ENCODE data around the gene SYNPO2.
"Not testable (repeated sequence)": the region's sequence is repeated elsewhere in the genome, so short reads cannot be mapped to it uniquely, and the experiment has no call there.

Gene SYNPO2

DNA sequence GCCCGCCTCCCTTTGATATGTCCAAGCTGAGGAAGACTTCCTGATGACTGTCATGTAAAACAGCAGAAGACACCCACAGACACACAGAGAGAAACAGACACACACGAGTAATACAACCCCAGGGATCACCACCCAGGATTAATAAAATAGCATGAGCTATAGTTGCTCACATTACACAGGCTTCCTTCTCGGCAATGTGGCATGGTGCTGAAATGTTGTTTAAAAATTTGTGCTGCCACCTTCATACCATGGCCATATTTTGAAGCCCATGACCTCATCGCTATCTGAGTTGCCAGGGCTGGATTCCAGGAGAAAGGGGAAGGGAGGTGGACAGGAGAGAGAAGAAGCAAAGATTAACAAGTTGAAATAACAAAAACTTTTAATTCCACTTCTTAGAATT, 111.7 kb downstream of the SYNPO2 start:
- no peak overlapping the region for H3K4me3 Mint-ChIP-seq
- H3K9me3 Mint-ChIP-seq, result no peaks in the 10 kb centered on the region
- no peaks in the 10 kb centered on the region for H3K36me3 Mint-ChIP-seq
- DNase-seq, result no peak
- H3K27ac Mint-ChIP-seq, result no peak overlapping the region
- CTCF ChIA-PET, result no interaction called here
- H3K4me1 Mint-ChIP-seq, result no peaks in the 10 kb centered on the region
- H3K27me3 Mint-ChIP-seq, result peaks cover 11% of the 10 kb centered on the region

- CTCF ChIA-PET, result no interaction called here
Measured at GRCh38 chr4:119002476-119002875, 113.8 kb downstream of the SYNPO2 start.

GRCh38 chr4:119003001-119003400, 114.3 kb downstream of the SYNPO2 start:
- peaks cover 11% of the 10 kb centered on the region for H3K27me3 Mint-ChIP-seq
- H3K4me3 Mint-ChIP-seq, CTCF ChIA-PET, H3K4me1 Mint-ChIP-seq, DNase-seq, H3K36me3 Mint-ChIP-seq, H3K9me3 Mint-ChIP-seq, H3K27ac Mint-ChIP-seq: not testable (repeated sequence)

More at GRCh38 chr4:119002476-119002875, 113.8 kb downstream of the SYNPO2 start:
- peaks cover 11% of the 10 kb centered on the region for H3K27me3 Mint-ChIP-seq
- no peaks in the 10 kb centered on the region for H3K4me1 Mint-ChIP-seq
- H3K9me3 Mint-ChIP-seq, result no peaks in the 10 kb centered on the region
- no peak overlapping the region for H3K4me3 Mint-ChIP-seq
- no peak for DNase-seq
- no peak overlapping the region for H3K27ac Mint-ChIP-seq
- no peaks in the 10 kb centered on the region for H3K36me3 Mint-ChIP-seq

- Mint-ChIP-seq H3K4me3 (no peak overlapping the region), H3K27ac (no peak overlapping the region), H3K9me3 (no peaks in the 10 kb centered on the region), H3K36me3 (no peaks in the 10 kb centered on the region), H3K27me3 (peaks cover 9% of the 10 kb centered on the region), H3K4me1 (no peaks in the 10 kb centered on the region)
- DNase-seq, result no peak
- CTCF ChIA-PET, result no interaction called here
Measured at GRCh38 chr4:119005928-119006460, 117.3 kb downstream of the SYNPO2 start.

DNA sequence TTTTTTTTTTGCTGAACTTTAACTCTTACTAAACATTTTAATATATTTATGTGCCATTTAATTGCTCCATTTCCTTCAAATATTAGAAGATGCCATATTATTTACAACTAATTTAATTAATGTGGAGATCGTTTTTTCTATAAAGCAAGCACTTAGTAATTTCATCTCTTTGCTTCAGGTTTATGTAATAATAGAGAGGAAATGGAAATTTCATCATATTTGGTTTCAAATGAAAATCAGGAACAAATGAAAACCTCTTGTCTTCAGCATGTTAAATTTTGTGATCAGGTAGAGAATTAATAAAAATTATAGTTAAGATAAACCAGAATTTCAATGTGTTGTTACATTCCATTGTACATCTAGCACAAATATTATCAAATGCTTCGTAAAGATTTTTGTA, 120.1 kb downstream of the SYNPO2 start:
- no peak for DNase-seq
- no peaks in the 10 kb centered on the region for H3K9me3 Mint-ChIP-seq
- H3K36me3 Mint-ChIP-seq, result no peaks in the 10 kb centered on the region
- no peak overlapping the region for H3K27ac Mint-ChIP-seq
- H3K27me3 Mint-ChIP-seq, result peaks cover 10% of the 10 kb centered on the region
- CTCF ChIA-PET, result no interaction called here
- H3K4me1 Mint-ChIP-seq, result no peaks in the 10 kb centered on the region
- no peak overlapping the region for H3K4me3 Mint-ChIP-seq

- H3K4me3 Mint-ChIP-seq, CTCF ChIA-PET, H3K36me3 Mint-ChIP-seq, DNase-seq, H3K27ac Mint-ChIP-seq, H3K4me1 Mint-ChIP-seq, H3K9me3 Mint-ChIP-seq: not testable (repeated sequence)
- H3K27me3 Mint-ChIP-seq, result peaks cover 10% of the 10 kb centered on the region
Measured at GRCh38 chr4:119010221-119010620, 121.6 kb downstream of the SYNPO2 start.

GRCh38 chr4:119010909-119011606, 122.4 kb downstream of the SYNPO2 start:
- DNase-seq, result no peak
- CTCF ChIA-PET, result no interaction called here

DNA sequence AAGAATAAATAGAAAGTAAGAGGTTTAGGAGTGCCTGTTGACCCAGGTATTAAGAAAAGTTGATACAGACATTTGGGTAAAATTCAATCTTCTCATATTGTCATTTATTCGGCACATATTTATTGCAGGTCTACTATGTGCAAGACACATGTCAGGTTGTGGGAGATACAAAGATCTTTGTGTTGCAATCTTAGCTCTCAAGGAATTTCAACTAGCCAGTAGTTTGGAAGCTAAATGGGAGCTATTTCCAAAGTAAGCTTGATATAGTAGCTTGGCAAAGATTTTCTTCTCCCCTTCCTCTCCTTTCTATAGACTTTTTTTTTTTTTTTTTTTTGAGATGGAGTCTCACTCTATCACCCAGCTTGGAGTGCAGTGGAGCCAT, 122.9 kb downstream of the SYNPO2 start:
- H3K27me3 Mint-ChIP-seq, result peaks cover 10% of the 10 kb centered on the region
- no peaks in the 10 kb centered on the region for H3K9me3 Mint-ChIP-seq
- H3K4me1 Mint-ChIP-seq, result no peaks in the 10 kb centered on the region
- no peak overlapping the region for H3K27ac Mint-ChIP-seq
- no peaks in the 10 kb centered on the region for H3K36me3 Mint-ChIP-seq
- no peak overlapping the region for H3K4me3 Mint-ChIP-seq
- no peak for DNase-seq
- CTCF ChIA-PET, result no interaction called here

More at GRCh38 chr4:119010909-119011606, 122.4 kb downstream of the SYNPO2 start:
- no peaks in the 10 kb centered on the region for H3K9me3 Mint-ChIP-seq
- no peaks in the 10 kb centered on the region for H3K4me1 Mint-ChIP-seq
- H3K4me3 Mint-ChIP-seq, result no peak overlapping the region
- no peak overlapping the region for H3K27ac Mint-ChIP-seq
- no peaks in the 10 kb centered on the region for H3K36me3 Mint-ChIP-seq
- H3K27me3 Mint-ChIP-seq, result peaks cover 10% of the 10 kb centered on the region

GRCh38 chr4:119014658-119015057, 126.0 kb downstream of the SYNPO2 start:
- Mint-ChIP-seq H3K4me3 (no peak overlapping the region), H3K27ac (no peak overlapping the region), H3K27me3 (peaks cover 23% of the 10 kb centered on the region), H3K36me3 (no peaks in the 10 kb centered on the region), H3K4me1 (no peaks in the 10 kb centered on the region), H3K9me3 (no peaks in the 10 kb centered on the region)
- CTCF ChIA-PET, result no interaction called here
- DNase-seq, result no peak

DNA sequence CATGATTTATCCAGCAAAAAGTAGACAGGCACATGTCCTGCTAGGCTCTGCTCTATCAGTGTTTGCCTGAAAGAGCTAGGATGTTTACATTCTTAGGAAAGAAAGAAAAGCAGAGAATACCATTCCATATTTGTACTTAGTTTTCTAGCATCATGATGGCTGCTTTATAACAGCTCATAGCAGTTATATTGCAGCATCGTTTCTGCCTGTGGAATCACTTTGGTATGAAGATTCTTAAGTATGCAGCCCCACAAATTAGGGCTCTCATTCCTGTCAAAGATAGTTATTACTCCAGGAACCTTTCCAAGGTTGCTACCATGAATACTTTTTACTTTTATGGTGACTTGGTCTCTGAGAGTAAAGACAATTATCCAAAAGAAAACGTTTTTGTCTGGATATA, 128.0 kb downstream of the SYNPO2 start:
- DNase-seq, result no peak
- Mint-ChIP-seq H3K4me3 (no peak overlapping the region), H3K9me3 (no peaks in the 10 kb centered on the region), H3K27me3 (peaks cover 17% of the 10 kb centered on the region), H3K4me1 (no peaks in the 10 kb centered on the region), H3K36me3 (no peaks in the 10 kb centered on the region), H3K27ac (no peak overlapping the region)
- CTCF ChIA-PET, result no interaction called here

- H3K4me1 Mint-ChIP-seq, result no peaks in the 10 kb centered on the region
- H3K27ac Mint-ChIP-seq, result no peak overlapping the region
- DNase-seq, result no peak
- H3K36me3 Mint-ChIP-seq, result no peaks in the 10 kb centered on the region
- CTCF ChIA-PET, result no interaction called here
- H3K27me3 Mint-ChIP-seq, result peaks cover 13% of the 10 kb centered on the region
- no peak overlapping the region for H3K4me3 Mint-ChIP-seq
- no peaks in the 10 kb centered on the region for H3K9me3 Mint-ChIP-seq
Measured at GRCh38 chr4:119017636-119018035, 129.0 kb downstream of the SYNPO2 start.

DNA sequence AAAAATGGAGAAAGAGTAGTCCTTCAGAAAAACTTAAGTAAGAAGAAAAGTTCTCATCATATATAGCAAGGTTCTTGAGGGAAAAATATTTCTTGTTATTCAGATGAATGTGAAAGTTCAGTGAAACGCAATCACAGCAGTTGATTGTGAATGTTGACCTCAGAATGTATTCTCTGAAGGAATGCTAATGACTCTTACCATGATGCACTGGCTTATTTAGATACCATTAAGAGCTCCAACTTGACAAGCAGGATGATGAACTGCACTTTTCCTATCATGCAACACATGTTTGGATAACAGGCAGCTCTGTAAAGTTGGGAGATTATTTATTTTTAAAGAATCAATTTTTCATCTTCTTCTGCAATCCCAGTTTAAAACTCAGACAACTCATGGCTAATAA, 131.5 kb downstream of the SYNPO2 start:
- DNase-seq, result no peak
- CTCF ChIA-PET, result no interaction called here

GRCh38 chr4:119022520-119022919, 133.9 kb downstream of the SYNPO2 start:
- H3K27me3 Mint-ChIP-seq, result peaks cover 13% of the 10 kb centered on the region
- H3K36me3 Mint-ChIP-seq, H3K9me3 Mint-ChIP-seq, CTCF ChIA-PET, H3K4me1 Mint-ChIP-seq, DNase-seq, H3K27ac Mint-ChIP-seq, H3K4me3 Mint-ChIP-seq: not testable (repeated sequence)

More for the DNA sequence above, 131.5 kb downstream of the SYNPO2 start:
- peaks cover 13% of the 10 kb centered on the region for H3K27me3 Mint-ChIP-seq
- no peak overlapping the region for H3K4me3 Mint-ChIP-seq
- no peaks in the 10 kb centered on the region for H3K9me3 Mint-ChIP-seq
- H3K4me1 Mint-ChIP-seq, result no peaks in the 10 kb centered on the region
- no peaks in the 10 kb centered on the region for H3K36me3 Mint-ChIP-seq
- H3K27ac Mint-ChIP-seq, result no peak overlapping the region

- CTCF ChIA-PET, result interaction anchor here (1.3 kb wide), 1 partner anchor 603 kb away, joined by 3 read pairs; no protein-coding TSS in a partner anchor
- no peaks in the 10 kb centered on the region for H3K9me3 Mint-ChIP-seq
- H3K27ac Mint-ChIP-seq, result no peak overlapping the region
- peaks cover 9% of the 10 kb centered on the region for H3K27me3 Mint-ChIP-seq
- H3K36me3 Mint-ChIP-seq, result no peaks in the 10 kb centered on the region
- no peak overlapping the region for H3K4me3 Mint-ChIP-seq
- H3K4me1 Mint-ChIP-seq, result no peaks in the 10 kb centered on the region
- no peak for DNase-seq
Measured at GRCh38 chr4:119024102-119024501, 135.4 kb downstream of the SYNPO2 start.

DNA sequence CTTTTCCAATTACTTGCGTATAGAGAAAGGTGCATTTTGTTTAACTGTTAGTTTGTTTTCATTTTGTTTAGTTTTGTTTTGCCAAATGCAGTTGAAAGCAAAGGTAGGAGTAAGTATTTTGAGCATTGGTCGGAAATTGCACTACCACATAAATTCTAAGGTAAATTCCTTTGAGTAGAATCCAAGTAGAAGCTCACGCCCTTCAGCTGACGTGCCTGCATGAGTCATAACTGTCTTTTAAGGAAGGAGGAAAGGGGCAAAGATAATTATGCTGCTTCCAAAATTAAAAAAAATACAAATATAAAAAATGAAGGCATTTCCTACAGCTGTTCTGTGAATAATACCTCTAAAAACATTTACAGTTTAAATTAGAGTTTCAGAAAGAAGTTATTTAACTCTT, 136.8 kb downstream of the SYNPO2 start:
- Mint-ChIP-seq H3K9me3 (no peaks in the 10 kb centered on the region), H3K4me3 (no peak overlapping the region), H3K27ac (no peak overlapping the region), H3K36me3 (no peaks in the 10 kb centered on the region), H3K27me3 (peaks cover 9% of the 10 kb centered on the region), H3K4me1 (no peaks in the 10 kb centered on the region)
- CTCF ChIA-PET, result interaction anchor here (0.7 to 1.3 kb wide), 4 partner anchors 12 to 602 kb away, joined by 3 read pairs; no protein-coding TSS in a partner anchor
- no peak for DNase-seq

Data from activated naive CD4-positive, alpha-beta T cell treated with anti-CD3 and anti-CD28 coated beads, Interleukin-2, amount 10 ng/mL, durations not matched to agents 7 days and 5 days (primary cell).